ENCODE measurements around the gene EML6. TPM values are rescaled to one million over a fixed set of nuclear protein-coding genes. Genes with fewer than 3 reads are reported as not detected.
A peak's percentile ranks its signal among the peaks of the same experiment; 100 is the strongest.

The EML6 gene
- total RNA-seq, 4 donors from 2014 or later = 0.62 to 1.5 (median 1.1) TPM

DNA sequence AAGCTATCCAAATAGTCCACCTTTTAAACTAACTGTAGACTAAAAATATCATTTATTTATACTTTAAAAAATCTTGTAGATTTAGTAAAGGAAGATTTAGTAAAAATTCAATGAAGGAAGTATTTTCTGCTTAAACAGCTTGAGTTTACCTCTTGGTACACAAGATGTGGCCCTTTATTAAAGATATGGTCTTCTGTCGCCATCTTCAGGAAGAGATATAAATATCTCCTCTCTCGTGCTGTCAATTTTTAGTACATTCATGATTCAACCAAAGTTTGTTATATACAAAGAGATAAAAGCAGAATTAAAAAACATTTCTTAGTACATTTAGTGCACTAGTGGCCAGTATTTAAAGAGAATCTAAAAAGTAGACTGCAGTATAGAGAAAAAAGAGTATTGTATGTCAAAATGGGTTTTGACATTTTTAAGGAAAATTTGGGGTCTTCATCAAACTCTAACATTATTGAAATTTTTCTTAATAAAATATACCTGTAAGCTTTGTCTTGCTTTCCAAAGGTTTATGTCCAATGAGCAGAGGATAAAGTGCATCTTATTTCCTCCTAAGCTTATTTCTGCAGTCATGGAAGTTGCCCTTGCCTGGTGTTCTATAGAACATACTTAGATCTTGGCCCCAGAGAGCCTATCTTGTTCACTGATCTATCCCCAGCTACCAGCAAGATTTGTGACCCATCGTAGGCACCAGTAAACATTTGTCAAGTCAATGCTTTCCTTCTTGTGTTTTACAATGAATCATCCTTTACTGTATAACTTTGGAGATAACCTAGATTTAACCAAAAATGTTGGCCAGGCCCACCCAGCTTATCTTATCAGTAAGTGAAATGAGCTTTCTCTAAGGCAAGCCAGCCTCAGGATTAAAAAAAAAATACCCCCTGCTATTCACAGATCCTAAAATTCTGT, 18.5 kb upstream of the EML6 start:
- Histone ChIP-seq H3K4me3 (no peak overlapping the region), H3K9me3 (no peaks in the 10 kb centered on the region), H3K27me3 (peaks cover 15% of the 10 kb centered on the region), H3K27ac (peak overlapping the region in 1 of 4 donors; percentile 26), H3K4me1 (peaks cover 0 to 19% (median 7%) of the 10 kb centered on the region in 3 donors), H3K36me3 (no peaks in the 10 kb centered on the region)
- WGBS, 2 donors (ENCODE audit: low coverage in 1 of 2) = 0 to 5% methylated on average over 3 of the region's 3 CpGs
- peak; percentile 55 for ATAC-seq
- no peak for TF ChIP-seq POLR2A (IDR thresholded peaks at IDR 0.05)
- TF ChIP-seq, protein P1, sequence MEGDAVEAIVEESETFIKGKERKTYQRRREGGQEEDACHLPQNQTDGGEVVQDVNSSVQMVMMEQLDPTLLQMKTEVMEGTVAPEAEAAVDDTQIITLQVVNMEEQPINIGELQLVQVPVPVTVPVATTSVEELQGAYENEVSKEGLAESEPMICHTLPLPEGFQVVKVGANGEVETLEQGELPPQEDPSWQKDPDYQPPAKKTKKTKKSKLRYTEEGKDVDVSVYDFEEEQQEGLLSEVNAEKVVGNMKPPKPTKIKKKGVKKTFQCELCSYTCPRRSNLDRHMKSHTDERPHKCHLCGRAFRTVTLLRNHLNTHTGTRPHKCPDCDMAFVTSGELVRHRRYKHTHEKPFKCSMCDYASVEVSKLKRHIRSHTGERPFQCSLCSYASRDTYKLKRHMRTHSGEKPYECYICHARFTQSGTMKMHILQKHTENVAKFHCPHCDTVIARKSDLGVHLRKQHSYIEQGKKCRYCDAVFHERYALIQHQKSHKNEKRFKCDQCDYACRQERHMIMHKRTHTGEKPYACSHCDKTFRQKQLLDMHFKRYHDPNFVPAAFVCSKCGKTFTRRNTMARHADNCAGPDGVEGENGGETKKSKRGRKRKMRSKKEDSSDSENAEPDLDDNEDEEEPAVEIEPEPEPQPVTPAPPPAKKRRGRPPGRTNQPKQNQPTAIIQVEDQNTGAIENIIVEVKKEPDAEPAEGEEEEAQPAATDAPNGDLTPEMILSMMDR (IDR thresholded peaks at IDR 0.05) = peak; percentile 47 to 74 (median 64)

DNA sequence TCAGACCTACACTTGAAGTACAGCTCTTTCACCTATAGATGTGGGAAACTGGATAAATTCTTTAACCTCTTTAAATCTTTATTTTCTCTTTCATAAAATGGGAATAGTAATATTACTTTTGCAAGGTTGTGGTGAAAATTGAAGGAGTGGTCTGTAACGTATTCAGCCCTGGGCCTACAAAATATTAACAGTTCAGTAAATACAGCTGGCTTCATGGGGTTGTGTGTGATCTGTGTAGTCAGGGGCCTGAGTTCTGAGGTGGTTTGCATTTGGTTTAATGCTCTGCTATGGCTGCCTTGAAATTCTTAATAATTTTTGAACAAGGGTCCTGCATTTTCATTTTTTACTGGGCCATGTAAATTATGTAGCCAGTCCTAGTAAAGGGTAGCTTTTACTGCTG, 16.8 kb upstream of the EML6 start:
- no peak overlapping the region for H3K4me3 ChIP-seq
- H3K27me3 ChIP-seq = peaks cover 20% of the 10 kb centered on the region
- 82 to 88% methylated on average over 1 of the region's 1 CpG for WGBS, 2 donors (ENCODE audit: low coverage in 1 of 2)
- no peak for ATAC-seq
- no peak for TF ChIP-seq POLR2A (IDR thresholded peaks at IDR 0.05)
- TF ChIP-seq EP300 (IDR thresholded peaks at IDR 0.05) = no peak
- TF ChIP-seq, protein P1 (IDR thresholded peaks at IDR 0.05) = no peak
- TF ChIP-seq POLR2AphosphoS5 (IDR thresholded peaks at IDR 0.05) = no peak
- no peaks in the 10 kb centered on the region for H3K9me3 ChIP-seq
- H3K36me3 ChIP-seq = no peaks in the 10 kb centered on the region
- H3K27ac ChIP-seq = no peak overlapping the region
- H3K4me1 ChIP-seq = peaks cover 0 to 19% (median 7%) of the 10 kb centered on the region in 3 donors

DNA sequence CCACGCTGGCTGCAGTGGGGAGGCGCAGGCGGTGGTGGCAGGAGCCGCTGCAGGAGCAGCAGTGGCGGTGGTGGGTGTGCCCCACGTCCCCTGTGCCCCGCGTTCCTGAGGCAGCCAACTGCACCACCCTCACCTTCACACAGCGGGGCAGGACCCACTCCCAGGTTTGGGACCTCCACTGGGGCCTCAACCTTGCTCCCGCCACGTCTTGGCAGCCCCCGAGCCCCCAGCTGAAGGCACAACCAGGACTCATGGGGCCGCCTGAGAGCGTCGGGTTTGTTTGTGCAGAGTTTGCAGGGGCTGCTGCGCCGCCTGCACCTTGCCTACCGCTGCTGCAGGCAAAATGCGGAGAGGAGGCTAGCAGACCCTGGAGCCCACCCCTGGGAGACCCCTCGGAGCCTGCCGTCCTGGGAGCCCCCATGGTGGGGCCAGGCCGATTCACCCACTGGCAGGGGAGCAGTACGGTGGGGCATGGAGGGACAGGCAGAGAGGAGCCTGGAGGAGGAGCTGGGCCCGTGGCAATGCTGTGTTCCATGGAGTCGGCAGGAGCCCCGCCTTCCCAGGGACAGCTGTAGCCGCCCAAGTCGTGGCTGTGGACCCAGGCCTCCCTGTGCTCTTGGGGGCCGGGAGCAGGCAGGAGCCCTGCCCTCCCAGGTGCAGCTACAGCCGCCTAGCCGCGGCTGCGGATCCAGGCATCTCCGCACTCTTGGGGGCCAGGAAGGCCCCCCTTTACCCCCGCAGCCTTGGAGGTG, 14.7 kb upstream of the EML6 start:
- WGBS, 2 donors (ENCODE audit: low coverage in 1 of 2) = no CpG with 5 or more reads among the region's 35 CpGs
- Histone ChIP-seq H3K4me1 (peaks cover 0 to 19% (median 7%) of the 10 kb centered on the region in 3 donors), H3K27me3 (peaks cover 20% of the 10 kb centered on the region), H3K9me3 (no peaks in the 10 kb centered on the region), H3K4me3 (peak overlapping the region; percentile 7 to 47), H3K27ac (no peak overlapping the region), H3K36me3 (no peaks in the 10 kb centered on the region)
- peak; percentile 51 for ATAC-seq
- TF ChIP-seq EP300 (IDR thresholded peaks at IDR 0.05) (no peak), POLR2A (IDR thresholded peaks at IDR 0.05) (no peak), POLR2AphosphoS5 (IDR thresholded peaks at IDR 0.05) (no peak)
- TF ChIP-seq, protein P1 (IDR thresholded peaks at IDR 0.05) = no peak

DNA sequence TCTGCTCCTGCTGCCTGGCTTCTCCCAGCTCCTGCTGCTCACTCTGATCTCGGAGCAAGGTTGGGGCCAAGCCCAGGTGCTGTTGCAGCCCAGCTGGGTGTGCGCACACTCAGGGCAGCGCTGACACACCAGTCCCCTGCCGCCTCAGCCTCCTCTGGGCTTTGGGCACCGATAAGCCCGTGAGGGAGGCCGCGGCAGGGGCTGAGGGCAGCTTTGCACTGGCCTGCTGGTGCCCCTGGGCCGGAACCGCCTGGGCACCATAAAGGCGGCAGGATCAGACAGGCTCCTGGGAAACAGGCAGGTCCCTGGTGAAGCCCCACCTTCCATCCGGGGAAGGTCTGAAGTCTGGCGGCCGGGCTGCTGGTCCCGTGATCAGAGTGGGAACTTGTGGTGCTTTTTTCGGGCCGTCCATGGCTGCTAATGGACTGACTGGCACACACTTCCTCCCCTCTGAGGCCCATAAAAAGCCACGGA, 14.1 kb upstream of the EML6 start:
- H3K4me1 ChIP-seq = peaks cover 0 to 15% (median 7%) of the 10 kb centered on the region in 3 donors
- H3K9me3 ChIP-seq = no peaks in the 10 kb centered on the region
- WGBS, 2 donors (ENCODE audit: low coverage in 1 of 2) = no CpG with 5 or more reads among the region's 18 CpGs
- peak overlapping the region; percentile 7 to 47 for H3K4me3 ChIP-seq
- TF ChIP-seq, protein P1 (IDR thresholded peaks at IDR 0.05) = no peak
- TF ChIP-seq POLR2AphosphoS5 (IDR thresholded peaks at IDR 0.05) = no peak
- no peak for TF ChIP-seq EP300 (IDR thresholded peaks at IDR 0.05)
- no peak for TF ChIP-seq POLR2A (IDR thresholded peaks at IDR 0.05)
- no peak overlapping the region for H3K27ac ChIP-seq
- H3K36me3 ChIP-seq = no peaks in the 10 kb centered on the region
- ATAC-seq = peak; percentile 50
- H3K27me3 ChIP-seq = peaks cover 20% of the 10 kb centered on the region

Measured in gastroesophageal sphincter (tissue), 4 donors.